Liver (tissue), 9 donors: Measurements from ENCODE around the gene PREB. TPM values are rescaled to one million over a fixed set of nuclear protein-coding genes. Genes with fewer than 3 reads are reported as not detected.

Experiments used
- DNase-seq: peaks from one replicate; pipeline ENCODE4 v3.0.0-alpha.2; 2017; ENCODE audit warnings: low spot score
- H3K27ac ChIP-seq, 2 donors: one replicate each; pipeline ENCODE4 v1.7.0; 2013; ENCODE audit warnings: inconsistent platforms in 2 of 2, low read length in 2 of 2, control low read depth in 1 of 2, low read depth in 1 of 2, mild to moderate bottlenecking in 1 of 2
- H3K27me3 ChIP-seq, 4 donors: one replicate each; pipeline versions ENCODE4 v1.6.1 to v1.7.0; 2013; ENCODE audit warnings: low read length in 3 of 4, inconsistent platforms in 1 of 4, mild to moderate bottlenecking in 1 of 4, moderate library complexity in 1 of 4; ENCODE audit not compliant: control insufficient read depth in 4 of 4, insufficient read depth in 4 of 4
- H3K36me3 ChIP-seq, 4 donors: one replicate each; pipeline versions ENCODE4 v1.6.1 to v1.7.0; 2013; ENCODE audit warnings: low read length in 3 of 4, mild to moderate bottlenecking in 3 of 4, low read depth in 1 of 4, moderate library complexity in 1 of 4; ENCODE audit not compliant: control insufficient read depth in 4 of 4, insufficient read depth in 3 of 4
- H3K4me1 ChIP-seq, 4 donors: one replicate each; pipeline versions ENCODE4 v1.6.1 to v1.7.0; 2013; ENCODE audit warnings: low read length in 3 of 4, mild to moderate bottlenecking in 3 of 4, moderate library complexity in 1 of 4; ENCODE audit not compliant: control insufficient read depth in 4 of 4, insufficient read depth in 4 of 4
- H3K4me3 ChIP-seq, 3 donors: one replicate each; pipeline versions ENCODE4 v1.6.1 to v1.7.0; 2013; ENCODE audit warnings: low read length in 3 of 3, control low read depth in 1 of 3, low read depth in 1 of 3, mild to moderate bottlenecking in 1 of 3
- H3K9ac ChIP-seq, 2 donors: one replicate each; pipeline ENCODE4 v1.7.0; 2013; ENCODE audit warnings: low read length in 2 of 2, mild to moderate bottlenecking in 2 of 2, moderate library complexity in 2 of 2, control low read depth in 1 of 2, low read depth in 1 of 2
- H3K9me3 ChIP-seq, 4 donors: one replicate each; pipeline versions ENCODE4 v1.6.1 to v1.7.0; 2013; ENCODE audit warnings: low read length in 3 of 4; ENCODE audit not compliant: control insufficient read depth in 4 of 4
- EGR1 ChIP-seq, 2 donors: IDR thresholded peaks; 2 replicates each; pipeline ENCODE4 v1.6.1; 2016 to 2018; ENCODE audit warnings: antibody characterized with exemption in 2 of 2, low read depth in 2 of 2
- FOXA1 ChIP-seq: IDR thresholded peaks from 2 replicates; pipeline ENCODE4 v1.6.1; 2016; ENCODE audit warnings: antibody characterized with exemption
- FOXA2 ChIP-seq: IDR thresholded peaks from 2 replicates; pipeline ENCODE4 v1.6.1; 2016; ENCODE audit warnings: antibody characterized with exemption
- GABPA ChIP-seq, 2 donors: IDR thresholded peaks in 1 of 2; conservative IDR thresholded peaks in 1 of 2; 2 replicates each; pipeline ENCODE4 v1.6.1; 2016; ENCODE audit warnings: antibody characterized with exemption in 2 of 2, mild to moderate bottlenecking in 1 of 2, moderate library complexity in 1 of 2
- HNF4A ChIP-seq, 2 donors: conservative IDR thresholded peaks; 2 replicates each; pipeline ENCODE4 v1.6.1; 2016; ENCODE audit warnings: antibody characterized with exemption in 2 of 2, mild to moderate bottlenecking in 2 of 2
- HNF4G ChIP-seq: IDR thresholded peaks from 2 replicates; pipeline ENCODE4 v1.6.1; 2016; ENCODE audit warnings: antibody characterized with exemption
- JUND ChIP-seq, 2 donors: IDR thresholded peaks; 2 replicates each; pipeline ENCODE4 v1.6.1; 2016; ENCODE audit warnings: antibody characterized with exemption in 2 of 2
- NR2F2 ChIP-seq: IDR thresholded peaks from 2 replicates; pipeline ENCODE4 v1.6.1; 2016; ENCODE audit warnings: antibody characterized with exemption
- RAD21 ChIP-seq, 2 donors: IDR thresholded peaks; 2 replicates each; pipeline ENCODE4 v1.6.1; 2016; ENCODE audit warnings: antibody characterized with exemption in 2 of 2, mild to moderate bottlenecking in 2 of 2
- RXRA ChIP-seq, 2 donors: IDR thresholded peaks; 2 replicates each; pipeline ENCODE4 v1.6.1; 2017 to 2018; ENCODE audit warnings: antibody characterized with exemption in 2 of 2, mild to moderate bottlenecking in 1 of 2
- SP1 ChIP-seq: IDR thresholded peaks from 2 replicates; pipeline ENCODE4 v1.6.1; 2018; ENCODE audit warnings: antibody characterized with exemption, mild to moderate bottlenecking
- TAF1 ChIP-seq: conservative IDR thresholded peaks from 2 replicates; pipeline ENCODE4 v1.6.1; 2016; ENCODE audit warnings: antibody characterized with exemption, mild to moderate bottlenecking
- YY1 ChIP-seq: IDR thresholded peaks from 2 replicates; pipeline ENCODE4 v1.6.1; 2016; ENCODE audit warnings: antibody characterized with exemption, mild to moderate bottlenecking
- WGBS: extraction: QIAGEN DNeasy Blood & Tissue Kit; methylation state at CpG from one replicate; pipeline ENCODE4 v1.1.7; 2013; 5-methylcytosine and 5-hydroxymethylcytosine counted together
- polyA plus RNA-seq, 2 donors: library from polyadenylated mRNA; stranded (reverse) in 1 of 2; unstranded in 1 of 2; fragments of 200-250 nt in 1 of 2; fragments of >200 nt in 1 of 2; fragmentation: Nextera tagmentation in 1 of 2; extraction: Ambion mirVana in 1 of 2; gene quantifications; one replicate each; pipeline versions ENCODE4 v1.2.1 to v1.2.3, GENCODE V29; 2013 to 2015
- total RNA-seq, 2 donors: library from RNA; depleted of rRNA; stranded (reverse); fragments of >200 nt; gene quantifications; one replicate each; pipeline ENCODE4 v1.2.3, GENCODE V29; 2014
- TF ChIP-seq, protein P1 (sequence below): IDR thresholded peaks from 2 replicates; pipeline ENCODE4 v1.6.1; 2016; ENCODE audit warnings: antibody characterized with exemption
- TF ChIP-seq, protein P2 (sequence below): IDR thresholded peaks from 2 replicates; pipeline ENCODE4 v1.6.1; 2016; ENCODE audit warnings: antibody characterized with exemption, mild to moderate bottlenecking
- TF ChIP-seq, protein P3 (sequence below): IDR thresholded peaks from 2 replicates; pipeline ENCODE4 v1.6.1; 2016; ENCODE audit warnings: antibody characterized with exemption
- TF ChIP-seq, protein P4 (sequence below): IDR thresholded peaks from 2 replicates; pipeline ENCODE4 v1.6.1; 2016; ENCODE audit warnings: antibody characterized with exemption
- TF ChIP-seq, protein P5 (sequence below): fragments of 150-350 bp; IDR thresholded peaks from 2 replicates; pipeline ENCODE4 v1.5.1; 2017; ENCODE audit warnings: improper control_type of control experiment, low read depth, low read length; ENCODE audit not compliant: missing input control
- donor health status: healthy.
- donor health status: healthy.
- donor health status: healthy.
- donor health status: healthy.
- donor health status: healthy.

Gene PREB
- total and polyA plus RNA-seq, 4 donors, result 21.5 to 98.4 (median 60.9) TPM

DNA sequence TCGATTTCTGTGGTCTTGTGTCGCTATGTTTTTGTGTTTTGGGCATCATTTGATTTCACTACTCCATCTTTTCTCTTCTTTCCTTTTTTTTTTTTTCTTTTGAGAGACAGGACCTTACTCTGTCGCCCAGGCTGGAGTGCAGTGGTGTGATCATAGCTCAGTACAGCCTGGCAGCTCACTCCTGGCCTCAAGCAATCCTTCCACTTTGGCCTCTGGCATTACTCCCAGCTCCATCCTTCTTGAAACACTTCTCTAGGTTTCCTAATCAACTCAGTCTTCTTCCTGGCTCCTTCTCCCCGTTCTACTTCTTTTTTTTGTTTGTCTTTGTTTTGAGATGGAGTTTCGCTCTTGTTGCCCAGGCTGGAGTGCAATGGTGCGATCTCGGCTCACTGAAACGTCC, 40.9 kb upstream of the PREB start:
- TF ChIP-seq NR2F2, result no peak
- TF ChIP-seq RXRA (IDR thresholded peaks at IDR 0.05), result no peak
- TF ChIP-seq FOXA2, result no peak
- TF ChIP-seq, protein P1, sequence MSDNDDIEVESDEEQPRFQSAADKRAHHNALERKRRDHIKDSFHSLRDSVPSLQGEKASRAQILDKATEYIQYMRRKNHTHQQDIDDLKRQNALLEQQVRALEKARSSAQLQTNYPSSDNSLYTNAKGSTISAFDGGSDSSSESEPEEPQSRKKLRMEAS, result no peak
- no peak for TF ChIP-seq SP1
- no peak for TF ChIP-seq JUND (IDR thresholded peaks at IDR 0.05)
- no peak for TF ChIP-seq RAD21 (IDR thresholded peaks at IDR 0.05)
- no peak for TF ChIP-seq GABPA (IDR thresholded peaks at IDR 0.05 in 1 of 2, conservative IDR thresholded peaks at IDR 0.05 in 1 of 2)
- TF ChIP-seq, protein P2, sequence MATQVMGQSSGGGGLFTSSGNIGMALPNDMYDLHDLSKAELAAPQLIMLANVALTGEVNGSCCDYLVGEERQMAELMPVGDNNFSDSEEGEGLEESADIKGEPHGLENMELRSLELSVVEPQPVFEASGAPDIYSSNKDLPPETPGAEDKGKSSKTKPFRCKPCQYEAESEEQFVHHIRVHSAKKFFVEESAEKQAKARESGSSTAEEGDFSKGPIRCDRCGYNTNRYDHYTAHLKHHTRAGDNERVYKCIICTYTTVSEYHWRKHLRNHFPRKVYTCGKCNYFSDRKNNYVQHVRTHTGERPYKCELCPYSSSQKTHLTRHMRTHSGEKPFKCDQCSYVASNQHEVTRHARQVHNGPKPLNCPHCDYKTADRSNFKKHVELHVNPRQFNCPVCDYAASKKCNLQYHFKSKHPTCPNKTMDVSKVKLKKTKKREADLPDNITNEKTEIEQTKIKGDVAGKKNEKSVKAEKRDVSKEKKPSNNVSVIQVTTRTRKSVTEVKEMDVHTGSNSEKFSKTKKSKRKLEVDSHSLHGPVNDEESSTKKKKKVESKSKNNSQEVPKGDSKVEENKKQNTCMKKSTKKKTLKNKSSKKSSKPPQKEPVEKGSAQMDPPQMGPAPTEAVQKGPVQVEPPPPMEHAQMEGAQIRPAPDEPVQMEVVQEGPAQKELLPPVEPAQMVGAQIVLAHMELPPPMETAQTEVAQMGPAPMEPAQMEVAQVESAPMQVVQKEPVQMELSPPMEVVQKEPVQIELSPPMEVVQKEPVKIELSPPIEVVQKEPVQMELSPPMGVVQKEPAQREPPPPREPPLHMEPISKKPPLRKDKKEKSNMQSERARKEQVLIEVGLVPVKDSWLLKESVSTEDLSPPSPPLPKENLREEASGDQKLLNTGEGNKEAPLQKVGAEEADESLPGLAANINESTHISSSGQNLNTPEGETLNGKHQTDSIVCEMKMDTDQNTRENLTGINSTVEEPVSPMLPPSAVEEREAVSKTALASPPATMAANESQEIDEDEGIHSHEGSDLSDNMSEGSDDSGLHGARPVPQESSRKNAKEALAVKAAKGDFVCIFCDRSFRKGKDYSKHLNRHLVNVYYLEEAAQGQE, result no peak
- TF ChIP-seq TAF1, result no peak
- no peak for TF ChIP-seq EGR1 (IDR thresholded peaks at IDR 0.05; ENCODE audit: low read depth in 2 of 2)
- TF ChIP-seq, protein P3, sequence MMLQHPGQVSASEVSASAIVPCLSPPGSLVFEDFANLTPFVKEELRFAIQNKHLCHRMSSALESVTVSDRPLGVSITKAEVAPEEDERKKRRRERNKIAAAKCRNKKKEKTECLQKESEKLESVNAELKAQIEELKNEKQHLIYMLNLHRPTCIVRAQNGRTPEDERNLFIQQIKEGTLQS, result no peak
- TF ChIP-seq HNF4A (conservative IDR thresholded peaks at IDR 0.05), result no peak
- TF ChIP-seq, protein P4, sequence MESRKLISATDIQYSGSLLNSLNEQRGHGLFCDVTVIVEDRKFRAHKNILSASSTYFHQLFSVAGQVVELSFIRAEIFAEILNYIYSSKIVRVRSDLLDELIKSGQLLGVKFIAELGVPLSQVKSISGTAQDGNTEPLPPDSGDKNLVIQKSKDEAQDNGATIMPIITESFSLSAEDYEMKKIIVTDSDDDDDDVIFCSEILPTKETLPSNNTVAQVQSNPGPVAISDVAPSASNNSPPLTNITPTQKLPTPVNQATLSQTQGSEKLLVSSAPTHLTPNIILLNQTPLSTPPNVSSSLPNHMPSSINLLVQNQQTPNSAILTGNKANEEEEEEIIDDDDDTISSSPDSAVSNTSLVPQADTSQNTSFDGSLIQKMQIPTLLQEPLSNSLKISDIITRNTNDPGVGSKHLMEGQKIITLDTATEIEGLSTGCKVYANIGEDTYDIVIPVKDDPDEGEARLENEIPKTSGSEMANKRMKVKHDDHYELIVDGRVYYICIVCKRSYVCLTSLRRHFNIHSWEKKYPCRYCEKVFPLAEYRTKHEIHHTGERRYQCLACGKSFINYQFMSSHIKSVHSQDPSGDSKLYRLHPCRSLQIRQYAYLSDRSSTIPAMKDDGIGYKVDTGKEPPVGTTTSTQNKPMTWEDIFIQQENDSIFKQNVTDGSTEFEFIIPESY, result no peak
- TF ChIP-seq, protein P5, sequence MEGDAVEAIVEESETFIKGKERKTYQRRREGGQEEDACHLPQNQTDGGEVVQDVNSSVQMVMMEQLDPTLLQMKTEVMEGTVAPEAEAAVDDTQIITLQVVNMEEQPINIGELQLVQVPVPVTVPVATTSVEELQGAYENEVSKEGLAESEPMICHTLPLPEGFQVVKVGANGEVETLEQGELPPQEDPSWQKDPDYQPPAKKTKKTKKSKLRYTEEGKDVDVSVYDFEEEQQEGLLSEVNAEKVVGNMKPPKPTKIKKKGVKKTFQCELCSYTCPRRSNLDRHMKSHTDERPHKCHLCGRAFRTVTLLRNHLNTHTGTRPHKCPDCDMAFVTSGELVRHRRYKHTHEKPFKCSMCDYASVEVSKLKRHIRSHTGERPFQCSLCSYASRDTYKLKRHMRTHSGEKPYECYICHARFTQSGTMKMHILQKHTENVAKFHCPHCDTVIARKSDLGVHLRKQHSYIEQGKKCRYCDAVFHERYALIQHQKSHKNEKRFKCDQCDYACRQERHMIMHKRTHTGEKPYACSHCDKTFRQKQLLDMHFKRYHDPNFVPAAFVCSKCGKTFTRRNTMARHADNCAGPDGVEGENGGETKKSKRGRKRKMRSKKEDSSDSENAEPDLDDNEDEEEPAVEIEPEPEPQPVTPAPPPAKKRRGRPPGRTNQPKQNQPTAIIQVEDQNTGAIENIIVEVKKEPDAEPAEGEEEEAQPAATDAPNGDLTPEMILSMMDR, result no peak
- TF ChIP-seq HNF4G, result no peak
- TF ChIP-seq FOXA1, result no peak
- no peak for TF ChIP-seq YY1
- DNase-seq, result no peak
- Histone ChIP-seq H3K4me1 (peaks cover 3 to 24% (median 16%) of the 10 kb centered on the region in 4 donors), H3K4me3 (no peak overlapping the region), H3K9ac (no peak overlapping the region), H3K36me3 (no peaks in the 10 kb centered on the region), H3K9me3 (no peaks in the 10 kb centered on the region), H3K27me3 (no peaks in the 10 kb centered on the region), H3K27ac (no peak overlapping the region)
- 80% methylated on average over 8 of the region's 8 CpGs for WGBS
